HG02973 (cell line): ENCODE measurements around the gene MYO1B.

Source experiments
- ATAC-seq: cut with Tn5 transposase; IDR thresholded peaks from one replicate; pipeline ENCODE4 v1.9.1; 2021; ENCODE audit warnings: moderate library complexity; ENCODE audit not compliant: unreplicated experiment

The MYO1B gene

GRCh38 chr2:191296083-191297006 lies 51.1 kb downstream of the MYO1B start:
- no peak for ATAC-seq

DNA sequence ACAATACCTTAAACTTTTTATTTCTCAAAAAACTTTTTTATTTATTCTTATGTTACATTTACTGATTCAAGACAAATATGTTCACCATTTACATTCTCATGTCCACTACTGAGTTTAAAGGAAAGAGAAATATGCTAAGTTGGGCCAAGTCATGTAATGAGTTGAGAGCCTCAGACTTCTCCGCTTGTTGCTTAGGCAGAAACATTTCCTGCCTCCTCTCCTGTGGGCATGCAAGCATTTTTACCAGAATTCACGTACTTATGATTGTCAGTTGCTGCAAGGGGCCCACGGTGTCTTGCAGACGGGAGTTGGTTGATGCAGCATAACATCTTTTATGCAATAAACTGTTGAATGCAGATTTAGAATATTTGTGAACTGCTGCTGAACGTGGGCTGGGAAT lies 51.8 kb downstream of the MYO1B start:
- ATAC-seq: no peak

DNA sequence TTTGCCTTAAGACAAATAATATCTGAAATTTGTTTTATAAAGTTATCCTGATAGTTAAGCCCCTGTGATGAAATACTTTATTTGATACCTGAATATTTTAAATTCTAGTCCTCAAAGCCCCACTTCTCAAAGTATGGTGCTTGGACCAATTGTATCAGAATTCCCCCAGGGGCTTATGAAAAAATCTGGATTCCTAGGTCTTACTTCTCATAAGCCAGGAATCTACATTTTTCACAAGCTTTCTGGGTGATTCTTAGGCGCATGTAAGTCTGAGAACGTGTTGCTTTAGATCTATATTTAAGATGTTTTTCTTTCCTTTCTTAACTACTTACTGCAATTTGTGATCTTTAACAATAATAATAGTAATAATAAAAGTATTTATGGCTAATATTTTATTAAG lies 53.1 kb downstream of the MYO1B start:
- ATAC-seq: no peak

DNA sequence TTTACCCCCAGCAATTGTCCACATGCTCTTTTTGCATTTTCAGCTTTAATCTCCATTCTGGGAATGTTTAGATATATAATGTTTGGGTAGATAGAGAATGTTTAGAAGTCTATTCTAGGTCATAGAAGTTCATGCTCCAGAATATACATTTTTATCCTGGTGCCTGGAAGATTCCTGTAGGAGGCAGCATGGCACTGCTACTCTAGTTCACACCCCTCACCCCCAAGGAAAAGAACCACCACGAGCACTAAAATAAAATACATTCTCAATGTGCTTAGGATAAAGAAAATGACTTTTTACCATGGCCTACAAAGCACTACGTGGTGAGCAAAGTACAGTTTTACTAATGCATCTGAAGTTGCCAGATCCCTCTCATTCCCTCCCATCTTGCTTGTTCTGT lies 53.8 kb downstream of the MYO1B start:
- no peak for ATAC-seq

DNA sequence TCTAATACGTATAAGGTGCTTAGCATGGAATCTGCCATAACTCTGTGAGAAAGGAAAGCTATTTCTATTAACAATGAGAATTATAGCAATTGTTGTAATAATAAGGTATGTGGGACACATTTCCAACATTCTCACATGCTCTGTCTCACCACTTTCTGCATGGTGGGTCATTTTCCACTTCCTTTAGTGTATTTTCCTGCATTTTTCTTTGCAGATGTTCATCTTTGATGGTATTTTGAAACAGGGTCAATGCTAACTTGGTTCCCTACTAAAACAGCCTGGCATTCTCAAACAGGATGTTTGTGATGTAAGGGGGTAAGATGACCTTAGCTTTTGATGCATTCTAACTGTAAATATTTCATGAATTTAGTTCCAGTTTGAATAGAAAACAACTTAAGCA lies 54.7 kb downstream of the MYO1B start:
- no peak for ATAC-seq

DNA sequence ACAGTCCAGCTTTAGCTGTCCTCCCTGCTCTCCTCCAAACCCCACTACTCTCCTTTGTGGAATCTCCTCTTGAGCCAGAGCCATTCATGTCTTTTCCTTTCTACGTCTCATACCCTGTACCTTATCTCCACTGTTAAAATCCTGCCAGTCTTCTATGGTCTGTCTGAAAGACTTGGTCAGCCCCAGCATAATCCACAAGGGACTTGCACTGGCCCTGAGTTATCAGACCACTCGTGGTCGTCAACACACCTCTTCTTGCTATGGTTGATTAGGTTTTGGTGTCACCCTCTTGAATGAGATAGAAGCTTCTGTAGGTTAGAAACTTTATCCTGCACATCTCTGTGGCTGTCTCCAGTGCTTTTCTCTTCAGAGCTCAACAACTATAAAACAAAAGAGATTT lies 56.8 kb downstream of the MYO1B start:
- ATAC-seq: no peak

- peak; percentile 77 for ATAC-seq
Measured at GRCh38 chr2:191302459-191303139, 57.4 kb downstream of the MYO1B start.

DNA sequence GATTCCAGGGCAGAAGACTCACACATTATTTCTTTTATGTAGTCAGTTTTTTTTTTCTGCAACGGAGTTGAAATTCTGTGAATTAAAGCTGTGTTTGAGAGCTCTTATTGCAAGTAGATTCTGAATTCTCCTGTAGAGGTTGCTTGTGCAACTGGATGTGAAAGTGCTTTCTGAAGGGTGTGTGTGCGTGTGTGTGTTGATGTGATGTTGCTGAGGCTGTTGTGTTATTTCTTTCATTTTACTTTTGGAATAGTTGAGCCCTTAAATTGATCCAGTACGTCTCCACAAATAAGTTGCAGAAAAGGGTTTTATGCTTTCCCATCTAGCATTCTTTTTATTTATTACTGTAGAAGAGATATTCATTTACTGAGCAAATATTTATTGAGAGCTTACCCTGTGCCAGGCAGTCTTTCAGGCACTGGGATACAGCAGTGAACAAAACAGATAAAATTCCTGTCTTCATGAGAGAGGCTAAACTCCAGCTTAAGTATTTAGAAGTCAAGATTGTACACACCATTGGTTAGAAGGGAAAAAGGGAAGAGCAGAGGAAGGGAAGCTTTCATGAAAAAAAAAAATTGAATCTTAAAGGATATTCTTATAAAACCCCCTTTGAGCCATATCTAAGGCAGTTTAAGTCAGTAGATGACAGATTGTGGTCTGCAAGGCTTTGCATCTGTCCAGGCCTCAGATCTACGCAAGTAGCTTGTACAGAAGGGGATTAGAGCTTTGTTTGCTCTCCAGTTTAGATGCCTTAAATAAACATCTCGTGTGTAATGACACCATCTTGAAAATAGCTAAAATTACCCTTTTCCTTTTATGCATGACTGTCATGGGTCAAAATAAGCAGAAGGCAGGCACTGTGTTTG lies 58.2 kb downstream of the MYO1B start:
- no peak for ATAC-seq

GRCh38 chr2:191304939-191305875 lies 60.0 kb downstream of the MYO1B start:
- ATAC-seq: no peak

DNA sequence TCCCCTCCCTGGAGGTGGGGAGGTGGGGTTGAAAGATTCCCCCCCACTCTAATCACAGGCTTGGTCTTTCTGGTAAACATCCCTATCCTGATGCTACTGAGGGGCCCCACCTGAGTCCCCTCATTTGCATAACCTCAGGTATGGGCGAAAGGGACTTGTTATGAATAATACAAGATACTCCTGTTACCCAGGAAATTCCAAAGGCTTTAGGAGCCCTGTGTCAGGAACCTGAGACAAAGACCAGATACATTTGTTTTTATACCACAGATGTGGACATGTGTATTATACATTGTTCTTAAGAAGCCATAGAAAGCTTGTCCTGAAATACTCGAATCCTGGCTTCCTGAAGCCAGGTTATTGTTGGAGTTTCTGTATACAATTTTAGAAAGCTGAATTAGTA lies 62.8 kb downstream of the MYO1B start:
- no peak for ATAC-seq

GRCh38 chr2:191311156-191311555 lies 66.0 kb downstream of the MYO1B start:
- no peak for ATAC-seq

DNA sequence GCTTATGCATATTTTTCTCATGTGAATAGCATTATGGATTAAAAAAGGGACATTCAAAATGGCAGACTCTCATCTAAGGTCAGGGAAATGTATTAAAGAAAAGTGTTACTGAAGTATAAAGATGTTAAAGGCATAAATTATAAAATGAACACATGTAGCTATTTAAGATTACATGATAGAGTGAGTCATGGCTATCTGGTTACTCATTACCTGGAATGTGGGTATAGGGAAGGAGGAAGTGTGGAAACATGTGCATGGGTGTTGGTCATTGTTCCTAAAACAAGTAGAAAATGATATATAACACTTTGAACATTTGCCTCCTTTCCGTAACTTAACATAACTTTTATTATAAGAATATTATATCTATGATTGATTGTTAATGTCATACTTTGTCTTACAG lies 66.4 kb downstream of the MYO1B start:
- ATAC-seq: no peak

DNA sequence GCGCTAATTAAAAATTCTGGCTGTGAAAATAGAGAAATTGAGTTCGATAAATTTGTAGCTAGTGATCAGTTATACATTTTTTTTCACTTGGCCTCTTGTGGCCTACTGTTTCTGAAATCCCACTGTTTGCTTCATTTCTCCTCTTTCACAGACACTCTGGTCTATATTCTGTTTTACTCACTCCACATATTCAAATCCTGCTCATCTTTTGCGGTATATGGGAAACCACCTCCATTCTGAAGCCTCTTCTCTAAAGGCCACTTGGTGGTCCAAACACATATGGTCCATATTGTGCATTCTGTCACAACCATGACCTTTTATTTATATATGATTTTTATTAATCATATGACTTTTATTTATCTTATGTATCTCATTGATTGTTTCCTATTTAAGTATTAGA lies 67.0 kb downstream of the MYO1B start:
- ATAC-seq: no peak

- no peak for ATAC-seq
Measured at GRCh38 chr2:191312662-191313061, 67.5 kb downstream of the MYO1B start.

- no peak for ATAC-seq
Measured at GRCh38 chr2:191314697-191315364, 69.6 kb downstream of the MYO1B start.

DNA sequence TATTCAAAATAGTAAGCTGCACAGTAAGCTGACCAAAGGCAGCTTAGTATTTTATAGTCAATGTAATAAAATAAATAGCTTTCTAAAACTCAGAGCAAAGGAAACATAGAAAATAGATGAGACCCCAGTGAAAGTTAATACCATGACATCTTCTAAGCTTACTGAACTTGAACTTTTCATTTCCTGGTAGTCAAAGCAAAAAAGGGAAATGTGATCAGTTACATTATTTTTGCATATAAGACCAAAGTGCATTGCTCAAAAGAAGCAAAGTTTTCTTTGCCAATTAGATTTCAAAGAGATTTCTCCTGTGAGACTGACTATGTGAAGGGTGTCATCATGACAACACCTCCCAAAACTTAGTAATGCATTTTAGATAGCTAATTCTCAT lies 70.2 kb downstream of the MYO1B start:
- no peak for ATAC-seq

GRCh38 chr2:191316246-191316994 lies 71.2 kb downstream of the MYO1B start:
- ATAC-seq: no peak

DNA sequence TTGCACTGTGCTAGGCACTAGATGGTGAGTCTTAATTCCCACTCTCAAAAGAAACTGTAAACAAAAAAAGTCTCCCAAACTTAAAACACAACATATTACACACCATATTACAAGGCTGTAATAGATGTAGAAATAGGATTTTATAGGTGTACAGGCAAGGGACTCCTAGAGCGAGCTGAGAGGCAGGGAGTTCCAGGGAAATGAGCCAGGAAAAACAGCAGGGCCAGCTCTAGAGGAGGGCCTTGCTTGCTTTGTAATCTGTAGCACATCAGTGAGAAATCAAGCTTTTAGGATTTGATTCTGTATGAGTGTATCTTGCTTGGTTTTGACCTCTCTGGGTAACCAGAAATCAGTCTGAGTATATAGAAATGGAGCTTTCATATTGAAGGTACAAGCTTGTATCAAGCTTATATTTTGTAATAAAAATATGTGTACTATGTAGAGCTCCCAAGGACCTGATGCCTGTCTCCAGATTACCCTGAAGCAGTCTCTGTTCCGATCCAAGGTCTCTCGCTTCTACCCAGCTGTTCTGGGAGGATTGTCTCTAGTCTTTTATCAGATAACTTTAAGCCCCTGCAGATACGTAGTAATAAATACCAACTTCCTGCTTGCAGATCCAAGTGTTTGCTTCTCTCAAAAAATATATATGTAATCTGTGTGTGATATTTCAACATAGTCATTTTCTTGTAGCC lies 73.0 kb downstream of the MYO1B start:
- no peak for ATAC-seq

GRCh38 chr2:191318729-191319078 lies 73.5 kb downstream of the MYO1B start:
- ATAC-seq: no peak
